Transverse colon (tissue), 4 donors: ENCODE results near the gene SPDYE4. TPM values are rescaled to one million over a fixed set of nuclear protein-coding genes. Genes with fewer than 3 reads are reported as not detected.

ENCODE experiments used
- DNase-seq: peaks from one replicate; pipeline ENCODE4 v3.0.0-alpha.2; 2019
- H3K27ac ChIP-seq, 4 donors: fragments of 200-600 bp; sonication (generic); 2 replicates each; pipeline ENCODE4 v1.5.1; 2016 to 2018; ENCODE audit warnings: inconsistent platforms in 4 of 4
- H3K27me3 ChIP-seq: fragments of 200-600 bp; sonication (generic); 2 replicates; pipeline ENCODE4 v1.5.1; 2017; ENCODE audit warnings: inconsistent platforms
- H3K36me3 ChIP-seq, 4 donors: fragments of 200-600 bp; sonication (generic); 2 replicates each; pipeline ENCODE4 v1.5.1; 2017 to 2019; ENCODE audit warnings: inconsistent platforms in 4 of 4
- H3K4me1 ChIP-seq, 4 donors: fragments of 200-600 bp; sonication (generic); 2 replicates each; pipeline ENCODE4 v1.5.1; 2017 to 2020; ENCODE audit warnings: inconsistent platforms in 4 of 4
- H3K4me3 ChIP-seq, 4 donors: fragments of 200-600 bp; sonication (generic); 1 replicate in 1 of 4; 2 replicates in 3 of 4; pipeline versions ENCODE4 v1.5.1 to v1.6.1; 2017 to 2019; ENCODE audit warnings: inconsistent platforms in 4 of 4
- H3K9me3 ChIP-seq, 2 donors: fragments of 200-600 bp; sonication (generic); 2 replicates each; pipeline ENCODE4 v1.5.1; 2017 to 2019; ENCODE audit warnings: inconsistent platforms in 2 of 2
- EP300 ChIP-seq: sonication (generic); formaldehyde crosslinking; IDR thresholded peaks from one replicate; pipeline ENCODE4 v1.6.1; 2017; ENCODE audit warnings: antibody characterized with exemption, low read depth
- POLR2A ChIP-seq: fragments of 450-650 bp; IDR thresholded peaks from one replicate; pipeline ENCODE4 v1.6.1; 2016; ENCODE audit warnings: antibody characterized with exemption, mild to moderate bottlenecking, moderate library complexity
- POLR2AphosphoS5 ChIP-seq, 3 donors: sonication (generic); formaldehyde crosslinking; IDR thresholded peaks; one replicate each; pipeline ENCODE4 v1.6.1; 2016; ENCODE audit warnings: antibody characterized with exemption in 3 of 3
- WGBS, 2 donors: methylation state at CpG; one replicate each; pipeline ENCODE4 v1.1.5; 2018; ENCODE audit warnings: low coverage in 1 of 2; 5-methylcytosine and 5-hydroxymethylcytosine counted together
- in situ Hi-C, 4 donors: fragments of 200-750 bp; cut with MboI; loops; one replicate each; pipeline versions ENCODE4 v1.15.0 to v1.15.1; 2017; ENCODE audit warnings: low sequenced_read_pairs in 3 of 4, low pct_ligation_motif_present in 1 of 4, low pct_unique_long_range_greater_than_20kb in 1 of 4
- intact Hi-C: fragments of 100-400 bp; cut with DNase I; formaldehyde crosslinking; loops from one replicate; pipeline ENCODE4 v1.15.1; 2023; ENCODE audit warnings: low total_unique reads
- total RNA-seq, 4 donors: library from RNA; depleted of rRNA; stranded (reverse); fragments of >200 nt; gene quantifications; one replicate each; pipeline ENCODE4 v1.1.0, GENCODE V29; 2016
- TF ChIP-seq, protein P1 (sequence below), 5 experiments: fragments of 200-600 bp in 3 of 5; fragments of 450-650 bp in 2 of 5; sonication (generic) in 3 of 5; IDR thresholded peaks; 1 replicate in 2 of 5; 2 replicates in 3 of 5; pipeline ENCODE4 v1.5.1; 2016 to 2017; ENCODE audit warnings: antibody characterized with exemption in 5 of 5, inconsistent platforms in 3 of 5, mild to moderate bottlenecking in 2 of 5, moderate library complexity in 1 of 5

The SPDYE4 gene
- total RNA-seq, 4 donors from 2014 or later: not detected

DNA sequence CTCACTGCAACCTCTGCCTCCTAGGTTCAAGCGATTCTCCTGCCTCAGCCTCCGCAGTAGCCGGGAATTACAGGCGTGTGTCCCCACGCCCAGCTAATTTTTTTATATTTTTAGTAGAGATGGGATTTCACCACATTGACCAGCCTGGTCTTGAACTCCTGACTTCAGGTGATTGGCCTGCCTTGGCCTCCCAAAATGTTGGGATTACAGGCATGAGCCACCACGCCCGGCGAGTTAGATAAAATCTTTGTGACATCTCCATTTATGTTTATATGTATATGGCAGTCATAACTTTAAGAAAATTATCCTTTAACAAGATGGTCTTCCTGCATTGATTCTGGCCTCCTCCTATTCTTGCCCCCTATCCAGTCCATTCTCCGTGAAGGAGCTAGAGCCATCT is 37.8 kb downstream of the SPDYE4 start:
- WGBS, 2 donors: 60 to 83% methylated on average over 2 to 9 of the region's 9 CpGs
- intact Hi-C loops: no loop called here
- no peaks in the 10 kb centered on the region for H3K4me1 ChIP-seq
- no peak overlapping the region for H3K4me3 ChIP-seq
- in situ Hi-C loops: no loop called here
- no peak for DNase-seq
- TF ChIP-seq EP300: no peak
- TF ChIP-seq POLR2AphosphoS5 (IDR thresholded peaks at IDR 0.05): no peak
- TF ChIP-seq POLR2A: no peak
- no peaks in the 10 kb centered on the region for H3K36me3 ChIP-seq
- H3K27ac ChIP-seq: no peak overlapping the region
- no peaks in the 10 kb centered on the region for H3K9me3 ChIP-seq
- H3K27me3 ChIP-seq: no peaks in the 10 kb centered on the region

DNA sequence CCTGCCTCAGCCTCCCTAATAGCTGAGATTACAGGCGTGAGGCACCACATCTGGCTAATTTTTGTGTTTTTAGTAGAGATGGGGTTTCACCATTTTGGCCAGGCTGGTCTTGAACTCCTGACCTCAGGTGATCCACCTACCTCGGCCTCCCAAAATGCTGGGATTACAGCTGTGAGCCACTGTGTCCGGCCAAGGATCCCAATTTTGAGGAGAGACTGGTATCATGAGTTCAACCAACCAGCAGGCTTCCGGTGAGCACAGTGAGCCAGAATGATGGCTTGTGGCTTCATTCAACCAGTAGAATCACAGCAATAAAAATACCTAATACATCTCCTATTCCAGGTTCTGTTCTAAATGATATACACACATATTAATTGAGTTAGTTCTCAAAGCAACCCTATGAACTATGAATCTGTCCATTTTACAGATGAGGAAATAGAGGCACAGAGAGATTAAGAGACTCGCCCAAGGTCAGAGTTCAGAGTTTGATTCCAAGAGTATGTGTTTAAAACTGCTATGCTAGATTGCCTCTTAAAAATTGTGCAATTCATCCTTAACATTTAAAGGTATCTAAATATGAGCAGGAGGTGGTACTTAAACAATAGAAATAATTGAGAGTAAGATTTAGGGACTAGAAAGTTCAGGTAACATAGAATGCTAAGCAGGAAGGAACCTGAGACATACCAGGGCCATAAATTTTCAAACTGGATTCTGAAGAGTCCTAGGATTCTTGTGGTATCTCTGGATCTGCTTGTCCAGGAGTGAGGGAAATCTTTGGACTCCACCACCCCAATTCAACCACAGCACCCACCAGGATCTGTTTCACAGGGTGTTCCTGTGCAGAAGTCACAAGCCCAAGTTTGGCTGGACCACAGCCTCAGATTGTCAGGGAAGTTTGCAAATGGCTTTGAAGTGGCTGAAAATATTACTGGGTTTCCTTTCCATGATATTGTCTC is 38.8 kb downstream of the SPDYE4 start:
- in situ Hi-C loops: no loop called here
- H3K9me3 ChIP-seq: no peaks in the 10 kb centered on the region

DNA sequence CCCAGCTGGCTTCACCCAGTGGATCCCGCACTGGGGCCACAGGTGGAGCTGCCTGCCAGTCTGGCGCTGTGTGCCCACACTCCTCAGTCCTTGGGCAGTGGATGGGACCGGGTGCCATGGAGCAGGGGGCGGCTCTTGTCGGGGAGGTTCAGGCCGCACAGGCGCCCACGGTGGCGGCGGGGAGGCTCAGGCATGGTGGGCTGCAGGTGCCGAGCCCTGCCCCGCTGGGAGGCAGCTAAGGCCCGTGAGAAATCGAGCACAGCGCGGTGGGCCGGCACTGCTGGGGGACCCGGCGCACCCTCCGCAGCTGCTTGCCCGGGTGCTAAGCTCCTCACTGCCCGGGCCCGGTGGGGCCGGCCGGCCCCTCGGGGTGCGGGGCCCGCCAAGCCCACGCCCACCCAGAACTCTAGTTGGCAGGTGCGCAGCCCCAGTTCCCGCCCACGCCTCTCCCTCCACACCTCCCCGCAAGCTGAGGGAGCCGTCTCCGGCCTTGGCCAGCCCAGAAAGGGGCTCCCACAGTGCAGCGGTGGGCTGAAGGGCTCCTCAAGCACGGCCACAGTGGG is 40.3 kb downstream of the SPDYE4 start:
- Histone ChIP-seq H3K9me3 (no peaks in the 10 kb centered on the region), H3K27me3 (no peaks in the 10 kb centered on the region), H3K4me3 (no peak overlapping the region), H3K4me1 (no peaks in the 10 kb centered on the region), H3K36me3 (no peaks in the 10 kb centered on the region), H3K27ac (no peak overlapping the region)
- no peak for DNase-seq
- in situ Hi-C loops: no loop called here
- WGBS, 2 donors: 94% methylated on average over 33 of the region's 37 CpGs; no CpG with 5 or more reads in 1 of the 2 donors
- intact Hi-C loops: no loop called here
- TF ChIP-seq, protein P1, sequence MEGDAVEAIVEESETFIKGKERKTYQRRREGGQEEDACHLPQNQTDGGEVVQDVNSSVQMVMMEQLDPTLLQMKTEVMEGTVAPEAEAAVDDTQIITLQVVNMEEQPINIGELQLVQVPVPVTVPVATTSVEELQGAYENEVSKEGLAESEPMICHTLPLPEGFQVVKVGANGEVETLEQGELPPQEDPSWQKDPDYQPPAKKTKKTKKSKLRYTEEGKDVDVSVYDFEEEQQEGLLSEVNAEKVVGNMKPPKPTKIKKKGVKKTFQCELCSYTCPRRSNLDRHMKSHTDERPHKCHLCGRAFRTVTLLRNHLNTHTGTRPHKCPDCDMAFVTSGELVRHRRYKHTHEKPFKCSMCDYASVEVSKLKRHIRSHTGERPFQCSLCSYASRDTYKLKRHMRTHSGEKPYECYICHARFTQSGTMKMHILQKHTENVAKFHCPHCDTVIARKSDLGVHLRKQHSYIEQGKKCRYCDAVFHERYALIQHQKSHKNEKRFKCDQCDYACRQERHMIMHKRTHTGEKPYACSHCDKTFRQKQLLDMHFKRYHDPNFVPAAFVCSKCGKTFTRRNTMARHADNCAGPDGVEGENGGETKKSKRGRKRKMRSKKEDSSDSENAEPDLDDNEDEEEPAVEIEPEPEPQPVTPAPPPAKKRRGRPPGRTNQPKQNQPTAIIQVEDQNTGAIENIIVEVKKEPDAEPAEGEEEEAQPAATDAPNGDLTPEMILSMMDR (IDR thresholded peaks at IDR 0.05): no peak

More for the DNA sequence above, 38.8 kb downstream of the SPDYE4 start:
- WGBS, 2 donors: 71 to 90% methylated on average over 1 to 5 of the region's 5 CpGs
- H3K36me3 ChIP-seq: no peaks in the 10 kb centered on the region
- no peak for TF ChIP-seq POLR2AphosphoS5 (IDR thresholded peaks at IDR 0.05)
- no peak for TF ChIP-seq EP300
- TF ChIP-seq, protein P1 (IDR thresholded peaks at IDR 0.05): no peak
- no peak for TF ChIP-seq POLR2A
- H3K4me1 ChIP-seq: no peaks in the 10 kb centered on the region
- DNase-seq: no peak
- H3K27me3 ChIP-seq: no peaks in the 10 kb centered on the region
- H3K4me3 ChIP-seq: no peak overlapping the region
- no peak overlapping the region for H3K27ac ChIP-seq
- intact Hi-C loops: no loop called here

DNA sequence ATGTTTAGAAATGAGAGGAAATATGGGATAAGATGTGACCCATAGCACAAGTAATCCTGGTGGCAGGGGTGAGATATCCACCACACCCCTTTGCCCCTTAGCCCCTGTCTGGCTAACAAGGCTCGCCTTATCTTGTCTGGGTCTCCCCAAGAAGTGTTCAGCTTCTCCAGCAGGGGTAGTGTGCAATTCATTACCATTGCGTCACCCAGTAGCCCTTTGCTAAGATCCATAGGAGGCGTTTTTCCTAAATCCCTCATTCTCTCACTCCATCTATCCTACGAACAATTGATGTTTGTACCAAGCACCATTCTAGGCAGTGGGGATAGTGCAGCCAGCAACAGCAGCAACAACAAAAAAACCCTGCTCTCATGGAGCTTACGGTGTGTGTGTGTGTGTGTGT is 44.5 kb downstream of the SPDYE4 start:
- in situ Hi-C loops (no loop called here), intact Hi-C loops (no loop called here)
- H3K4me3 ChIP-seq: no peak overlapping the region
- H3K27ac ChIP-seq: no peak overlapping the region
- TF ChIP-seq POLR2AphosphoS5 (IDR thresholded peaks at IDR 0.05): no peak
- TF ChIP-seq POLR2A: no peak
- no peak for TF ChIP-seq EP300
- TF ChIP-seq, protein P1 (IDR thresholded peaks at IDR 0.05): no peak
- no peaks in the 10 kb centered on the region for H3K9me3 ChIP-seq
- no peaks in the 10 kb centered on the region for H3K4me1 ChIP-seq
- H3K36me3 ChIP-seq: no peaks in the 10 kb centered on the region
- no peak for DNase-seq
- no peaks in the 10 kb centered on the region for H3K27me3 ChIP-seq
- 69 to 94% methylated on average over 3 to 5 of the region's 5 CpGs for WGBS, 2 donors
